SK-N-SH (cell line): ENCODE measurements around the gene ARFGEF2. TPM values are rescaled to one million over a fixed set of nuclear protein-coding genes. Genes with fewer than 3 reads are reported as not detected.

ENCODE experiments used
- CTCF ChIA-PET: fragments of 300-600, 350-600 bp; formaldehyde crosslinking; extraction: SDS; loops from one replicate; lab custom pipeline; 2021; lab: Yijun Ruan, JAX
- POLR2A ChIA-PET: fragments of 350-600 bp; sonication (Branson Sonifier 250); formaldehyde crosslinking; extraction: SDS; loops from one replicate; lab custom pipeline; 2020; ENCODE audit warnings: antibody characterized with exemption, inconsistent platforms; lab: Yijun Ruan, JAX
- DNase-seq: peaks from one replicate; pipeline ENCODE4 v3.0.0; 2012
- H2AFZ ChIP-seq: fragments of 200-600 bp; sonication (generic); 2 replicates; pipeline ENCODE4 v1.8.1; 2016; ENCODE audit warnings: antibody characterized with exemption, mild to moderate bottlenecking, low read depth
- H3F3A ChIP-seq: fragments of 200-600 bp; sonication (generic); replicated peaks from 2 replicates; pipeline ENCODE3; 2016; ENCODE audit warnings: antibody characterized with exemption, mild to moderate bottlenecking; ENCODE audit not compliant: insufficient read depth
- H3K27ac ChIP-seq, 2 experiments: fragments of 200-500 bp in 1 of 2; fragments of 200-600 bp in 1 of 2; sonication (Bioruptor generic) in 1 of 2; sonication (generic), shearing (Covaris generic) in 1 of 2; 2 replicates each; pipeline versions ENCODE4 v1.5.1 to v1.6.1; 2014 to 2016; ENCODE audit warnings: low read depth in 2 of 2, inconsistent platforms in 1 of 2, low read length in 1 of 2, mild to moderate bottlenecking in 1 of 2, mixed read lengths in 1 of 2
- H3K27me3 ChIP-seq: fragments of 200-600 bp; sonication (generic), shearing (Covaris generic); 2 replicates; pipeline ENCODE4 v1.6.1; 2016; ENCODE audit warnings: mixed run types; ENCODE audit not compliant: insufficient read depth
- H3K36me3 ChIP-seq, 2 experiments: fragments of 200-500 bp in 1 of 2; fragments of 200-600 bp in 1 of 2; sonication (Bioruptor generic) in 1 of 2; sonication (generic) in 1 of 2; replicated peaks in 1 of 2; 2 replicates each; pipeline versions ENCODE3 to v1.5.1; 2014 to 2016; ENCODE audit warnings: low read length in 1 of 2, mild to moderate bottlenecking in 1 of 2; ENCODE audit not compliant: insufficient read depth in 2 of 2, control insufficient read depth in 1 of 2
- H3K4me1 ChIP-seq, 2 experiments: fragments of 200-500 bp in 1 of 2; fragments of 200-600 bp in 1 of 2; sonication (Bioruptor generic) in 1 of 2; sonication (generic), shearing (Covaris generic) in 1 of 2; 2 replicates each; pipeline versions ENCODE4 v1.5.1 to v1.6.1; 2014 to 2016; ENCODE audit warnings: low read depth in 1 of 2, low read length in 1 of 2, mixed run types in 1 of 2; ENCODE audit not compliant: insufficient read depth in 2 of 2, control insufficient read depth in 1 of 2
- H3K4me2 ChIP-seq: fragments of 200-600 bp; sonication (generic), shearing (Covaris generic); 2 replicates; pipeline ENCODE4 v1.6.1; 2017; ENCODE audit warnings: mixed run types
- H3K4me3 ChIP-seq, 2 experiments: fragments of 200-500 bp in 1 of 2; fragments of 200-600 bp in 1 of 2; sonication (Bioruptor generic) in 1 of 2; sonication (generic), shearing (Covaris generic) in 1 of 2; 2 replicates each; pipeline versions ENCODE4 v1.5.1 to v1.8.1; 2014 to 2016; ENCODE audit warnings: low read depth in 2 of 2, inconsistent platforms in 1 of 2, low read length in 1 of 2, mild to moderate bottlenecking in 1 of 2, mixed read lengths in 1 of 2, moderate library complexity in 1 of 2
- H3K79me2 ChIP-seq: fragments of 200-600 bp; sonication (generic); 2 replicates; pipeline ENCODE4 v1.8.1; 2017; ENCODE audit warnings: mild to moderate bottlenecking; ENCODE audit not compliant: insufficient read depth
- H3K9ac ChIP-seq: fragments of 200-600 bp; sonication (generic); 2 replicates; pipeline ENCODE4 v1.6.1; 2017; ENCODE audit warnings: mixed run types
- H3K9me2 ChIP-seq: fragments of 200-600 bp; sonication (generic); 2 replicates; pipeline ENCODE4 v1.6.1; 2017; ENCODE audit warnings: mixed run types
- H3K9me3 ChIP-seq: fragments of 200-600 bp; sonication (generic); 2 replicates; pipeline ENCODE4 v1.6.1; 2017; ENCODE audit warnings: mixed run types, mild to moderate bottlenecking, moderate library complexity
- H4K20me1 ChIP-seq: fragments of 200-600 bp; sonication (generic); 2 replicates; pipeline ENCODE4 v1.6.1; 2017; ENCODE audit warnings: mild to moderate bottlenecking, mixed run types; ENCODE audit not compliant: insufficient read depth
- CHD2 ChIP-seq: fragments of 150-350 bp; IDR thresholded peaks from 2 replicates; pipeline ENCODE4 v1.6.1; 2018; ENCODE audit warnings: low read length; ENCODE audit not compliant: partially characterized antibody
- ELF1 ChIP-seq: IDR thresholded peaks from 2 replicates; pipeline ENCODE4 v1.4.0; 2012
- EP300 ChIP-seq, 2 experiments: IDR thresholded peaks; 2 replicates each; pipeline versions ENCODE4 v1.4.0 to v1.6.1; 2012; ENCODE audit warnings: borderline replicate concordance in 1 of 2, low read depth in 1 of 2, low read length in 1 of 2
- FOXM1 ChIP-seq: IDR thresholded peaks from 2 replicates; pipeline ENCODE4 v1.4.0; 2012; ENCODE audit warnings: low read depth, mild to moderate bottlenecking
- GABPA ChIP-seq: IDR thresholded peaks from 2 replicates; pipeline ENCODE4 v1.4.0; 2012; ENCODE audit warnings: low read depth, mild to moderate bottlenecking
- JUND ChIP-seq: IDR thresholded peaks from 2 replicates; pipeline ENCODE4 v1.4.0; 2012
- NFIC ChIP-seq: IDR thresholded peaks from 2 replicates; pipeline ENCODE4 v1.4.0; 2012; ENCODE audit warnings: borderline replicate concordance
- POLR2AphosphoS5 ChIP-seq: IDR thresholded peaks from 2 replicates; pipeline ENCODE4 v1.6.1; 2012; ENCODE audit warnings: low read depth, low read length
- RAD21 ChIP-seq: IDR thresholded peaks from 2 replicates; pipeline ENCODE4 v1.6.1; 2012; ENCODE audit warnings: mild to moderate bottlenecking, low read length
- RCOR1 ChIP-seq: fragments of 150-350 bp; IDR thresholded peaks from 2 replicates; pipeline ENCODE4 v1.6.1; 2017; ENCODE audit warnings: antibody characterized with exemption, low read length
- REST ChIP-seq: IDR thresholded peaks from 2 replicates; pipeline ENCODE4 v1.6.1; 2012; ENCODE audit warnings: mild to moderate bottlenecking, low read depth, low read length, moderate library complexity
- RFX5 ChIP-seq: IDR thresholded peaks from 2 replicates; pipeline ENCODE4 v1.6.1; 2012; ENCODE audit warnings: mild to moderate bottlenecking, improper control_type of control experiment, low read length
- RXRA ChIP-seq: IDR thresholded peaks from 2 replicates; pipeline ENCODE4 v1.4.0; 2012; ENCODE audit warnings: low read depth, mild to moderate bottlenecking, borderline replicate concordance
- USF1 ChIP-seq: IDR thresholded peaks from 2 replicates; pipeline ENCODE4 v1.4.0; 2012; ENCODE audit warnings: low read depth, borderline replicate concordance
- WGBS: methylation state at CpG from one replicate; pipeline ENCODE4 v1.1.6; 2017; ENCODE audit warnings: low lambda C conversion rate; 5-methylcytosine and 5-hydroxymethylcytosine counted together
- polyA plus RNA-seq, 3 experiments: library from polyadenylated mRNA; depleted of rRNA; stranded (reverse); fragments of >200 nt; gene quantifications; 2 replicates each; pipeline ENCODE4 v1.2.3, GENCODE V29; 2012

Gene ARFGEF2
- polyA plus RNA-seq, 1 of the 3 experiments (the other 2 are of a cell fraction), result 6.1 TPM

- TF ChIP-seq REST (no peak), USF1 (no peak), JUND (no peak), EP300 (IDR thresholded peaks at IDR 0.05; ENCODE audit: borderline replicate concordance in 1 of 2, low read depth in 1 of 2, low read length in 1 of 2) (no peak), RFX5 (no peak), GABPA (peak; percentile 47), NFIC (no peak), FOXM1 (peak; percentile 8; the same call in 1 of the 2 replicates), POLR2AphosphoS5 (peak; percentile 90), ELF1 (no peak), RXRA (no peak), CHD2 (peak; percentile 75)
Observed at GRCh38 chr20:49046087-49046900, 124.8 kb downstream of the ARFGEF2 start, which contains the start of gene CSE1L (continued).

GRCh38 chr20:49052334-49052733 is 130.8 kb downstream of the ARFGEF2 start:
- peaks cover 0 to 9% of the 10 kb centered on the region in 2 experiments for H3K36me3 ChIP-seq
- peaks cover 7 to 11% of the 10 kb centered on the region in 2 experiments; a peak in 2 of 4 replicates for H3K4me1 ChIP-seq
- no peak for DNase-seq
- H3K4me3 ChIP-seq, result no peak overlapping the region
- no peak overlapping the region for H2AFZ ChIP-seq
- no peak overlapping the region for H3K4me2 ChIP-seq
- ChIA-PET POLR2A (no interaction called here), CTCF (no interaction called here)
- H3F3A ChIP-seq, result peaks cover 4% of the 10 kb centered on the region
- H3K27me3 ChIP-seq, result no peaks in the 10 kb centered on the region
- 85% methylated on average over 1 of the region's 1 CpG for WGBS
- H3K9me2 ChIP-seq, result no peaks in the 10 kb centered on the region
- H3K27ac ChIP-seq, result no peak overlapping the region
- H3K79me2 ChIP-seq, result peaks cover 100% of the 10 kb centered on the region
- no peaks in the 10 kb centered on the region for H3K9me3 ChIP-seq
- peak; percentile 24 for TF ChIP-seq RAD21
- TF ChIP-seq RCOR1, result no peak
- no peak overlapping the region for H3K9ac ChIP-seq
- H4K20me1 ChIP-seq, result peaks cover 80% of the 10 kb centered on the region
